ENCODE measurements around the gene PLGRKT.
"Not testable (repeated sequence)": the region's sequence is repeated elsewhere in the genome, so short reads cannot be mapped to it uniquely, and the experiment has no call there.

The PLGRKT gene

DNA sequence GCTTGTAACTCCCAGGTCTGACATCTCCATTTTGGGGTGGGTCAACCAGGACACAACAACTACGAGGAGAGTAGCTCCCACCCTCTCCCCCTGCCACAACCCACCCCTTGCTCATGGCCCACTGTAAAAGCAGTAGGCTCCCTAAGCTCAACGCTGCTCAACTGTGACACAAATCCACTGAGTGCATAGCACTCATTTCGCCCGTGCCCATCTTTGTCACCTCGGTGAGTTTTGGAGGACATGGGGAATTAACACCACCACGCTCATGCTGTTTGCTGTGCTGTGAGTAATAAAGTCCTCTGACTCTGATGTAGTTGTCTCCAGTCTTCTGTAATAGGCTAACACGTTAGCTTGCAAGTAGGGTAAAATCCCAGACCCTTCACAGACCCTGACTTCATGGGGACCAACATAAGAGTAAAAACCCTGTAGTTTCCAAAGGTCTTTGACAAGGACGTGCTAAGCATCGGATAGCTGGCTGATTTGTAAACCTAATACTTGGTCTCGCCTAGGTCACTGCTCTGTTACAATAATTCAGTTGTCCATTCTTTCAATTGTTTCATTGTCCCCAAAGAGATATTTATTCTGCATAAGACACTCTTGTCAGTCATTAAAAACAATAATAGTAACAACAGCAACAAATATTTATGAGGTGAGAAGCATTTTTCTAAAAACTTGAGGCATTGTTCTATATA is 7.7 kb downstream of the PLGRKT start:
- DNase-seq, result no peak

DNA sequence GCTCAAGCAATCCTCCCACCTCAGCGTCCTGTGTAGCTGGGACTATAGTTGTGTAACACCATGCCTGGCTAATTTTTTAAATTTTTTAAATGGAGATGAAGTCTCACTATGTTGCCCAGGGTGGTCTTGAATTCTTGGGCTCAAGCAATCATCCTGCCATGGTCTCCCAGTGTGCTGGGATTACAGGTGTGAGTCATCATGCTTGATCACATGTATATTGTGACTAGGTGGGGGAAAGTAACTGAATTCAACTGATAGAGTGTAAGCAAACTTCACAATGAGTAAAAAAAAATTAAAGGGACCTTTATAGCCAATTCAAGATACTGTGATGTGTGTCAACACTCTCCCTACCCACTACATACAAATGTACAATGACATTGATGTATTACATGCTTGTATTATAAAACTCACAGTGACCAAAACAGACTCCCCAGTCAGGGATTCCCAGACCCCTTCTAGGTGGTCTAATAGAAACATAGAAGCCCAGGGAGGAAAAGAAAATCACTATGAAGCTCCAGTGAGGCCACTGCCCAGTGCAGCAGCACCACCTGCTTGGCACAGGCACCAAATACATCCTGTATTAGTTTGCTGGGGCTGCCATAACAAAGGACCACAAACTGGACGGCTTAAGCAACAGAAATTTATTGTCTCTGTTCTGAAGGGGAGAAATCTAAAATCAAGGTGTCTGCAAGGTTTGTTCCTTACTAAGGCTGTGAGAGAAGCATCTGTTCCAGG is 8.8 kb downstream of the PLGRKT start:
- DNase-seq, result no peak

- DNase-seq, result no peak
These were observed 9.6 kb downstream of the PLGRKT start for GRCh38 chr9:5428172-5428571.

- DNase-seq, result no peak
These were observed 10.7 kb downstream of the PLGRKT start for GRCh38 chr9:5427005-5427404.

- no peak for DNase-seq
These were observed 12.6 kb downstream of the PLGRKT start for GRCh38 chr9:5425006-5425628.

- no peak for DNase-seq
These were observed 15.4 kb downstream of the PLGRKT start for GRCh38 chr9:5422276-5422675.

- no peak for DNase-seq
These were observed 16.6 kb downstream of the PLGRKT start for GRCh38 chr9:5421163-5421562.

DNA sequence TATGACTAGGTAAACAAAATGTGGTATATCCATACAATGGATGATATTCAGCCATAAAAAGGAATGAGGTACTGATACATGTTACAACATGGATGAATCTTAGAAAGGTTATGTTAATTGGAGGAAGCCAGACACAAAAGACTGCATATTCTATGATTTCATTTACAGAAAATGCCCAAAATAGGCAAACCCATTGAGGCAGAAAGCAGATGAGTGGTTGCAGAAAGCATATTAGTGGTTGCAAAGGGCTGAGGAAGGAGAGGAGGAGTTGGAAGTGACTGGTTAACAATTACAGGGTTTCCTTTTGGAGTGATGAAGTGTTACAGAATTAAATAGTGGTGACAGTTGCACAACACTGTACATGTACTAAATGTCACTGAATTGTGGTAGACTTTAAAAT is 17.7 kb downstream of the PLGRKT start:
- DNase-seq, result no peak

- no peak for DNase-seq
These were observed 19.2 kb downstream of the PLGRKT start for GRCh38 chr9:5418481-5418880.

GRCh38 chr9:5416953-5417352 is 20.8 kb downstream of the PLGRKT start:
- no peak for DNase-seq

DNA sequence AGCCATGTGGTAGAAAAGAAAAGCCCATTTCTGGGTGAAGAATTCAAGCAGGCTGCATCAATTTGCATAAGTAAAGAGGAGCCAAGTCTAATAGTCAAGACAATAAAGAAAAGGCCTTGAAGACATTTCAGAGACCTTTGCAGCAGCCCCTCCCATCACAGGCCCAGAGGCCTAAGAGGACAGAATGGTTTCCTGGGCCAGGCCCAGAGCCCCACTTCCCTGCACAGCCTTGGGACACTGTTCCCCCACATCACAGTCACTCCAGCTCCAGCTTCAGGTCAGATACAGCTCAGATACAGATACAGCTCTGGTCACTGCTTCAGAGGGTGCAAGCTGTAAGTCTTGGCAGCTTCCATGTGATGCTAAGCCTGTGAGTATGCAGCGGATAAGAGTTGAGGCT is 29.1 kb downstream of the PLGRKT start:
- no peak for DNase-seq

GRCh38 chr9:5402217-5402616 is 35.5 kb downstream of the PLGRKT start:
- no peak for DNase-seq

DNA sequence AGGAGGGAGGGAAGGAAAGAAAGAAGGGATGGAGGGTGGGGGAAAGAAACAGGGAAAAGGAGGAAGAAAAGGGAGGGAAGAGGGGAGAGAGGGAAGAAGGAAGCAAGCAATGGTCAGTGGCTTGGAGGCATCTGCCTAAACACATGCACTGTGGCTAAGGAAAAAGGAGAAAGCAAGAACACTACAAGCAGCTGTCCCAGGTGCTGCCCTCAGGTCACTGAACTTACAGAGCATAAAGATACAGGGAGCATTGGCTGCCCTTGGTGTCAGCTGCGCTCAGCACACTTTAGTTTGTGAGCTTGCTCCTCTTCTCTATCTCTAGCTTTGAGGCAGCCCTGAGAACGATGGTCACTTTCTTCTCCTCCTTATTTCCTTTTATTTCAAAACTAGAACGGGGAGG is 40.2 kb downstream of the PLGRKT start:
- not testable (repeated sequence) for DNase-seq

DNA sequence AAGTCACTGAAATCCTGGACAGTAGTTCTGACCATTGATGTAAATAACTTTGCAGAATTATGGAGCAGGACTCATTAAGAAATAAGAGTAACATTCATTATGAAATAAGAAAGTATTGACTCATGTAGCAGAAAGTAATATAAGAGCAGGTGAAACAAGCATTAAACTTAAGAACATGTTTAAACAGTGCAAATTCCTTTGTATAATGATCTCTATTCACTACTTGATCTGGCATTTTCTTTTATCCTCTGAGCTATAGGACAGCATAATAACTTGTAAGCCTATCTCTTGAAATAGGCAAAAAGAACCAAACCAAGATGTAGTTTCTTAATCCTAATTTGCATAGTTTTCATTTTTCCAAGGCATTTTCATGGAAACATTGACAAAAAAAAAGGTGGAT is 42.3 kb downstream of the PLGRKT start:
- DNase-seq, result no peak

DNA sequence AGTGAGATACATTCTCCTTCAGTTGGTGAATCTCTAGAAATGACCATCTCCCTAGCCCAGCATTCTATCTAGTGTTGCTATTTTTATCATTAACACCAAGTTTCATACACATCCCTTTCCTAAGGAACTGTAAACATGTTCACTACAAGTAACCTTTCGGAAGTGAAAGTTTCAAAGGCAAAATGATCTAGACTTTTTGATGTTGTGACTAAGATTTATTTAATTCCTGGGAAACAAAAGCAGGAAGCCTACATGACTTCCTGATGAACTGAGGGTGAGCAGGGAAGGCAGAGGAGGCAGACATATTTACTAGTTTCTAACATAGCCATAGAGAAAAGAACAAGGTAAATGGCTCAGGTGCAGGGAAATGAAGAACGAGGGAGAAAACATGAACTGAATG is 43.7 kb downstream of the PLGRKT start:
- not testable (repeated sequence) for DNase-seq

- DNase-seq, result no peak
These were observed 44.2 kb downstream of the PLGRKT start for GRCh38 chr9:5393497-5393896.

DNA sequence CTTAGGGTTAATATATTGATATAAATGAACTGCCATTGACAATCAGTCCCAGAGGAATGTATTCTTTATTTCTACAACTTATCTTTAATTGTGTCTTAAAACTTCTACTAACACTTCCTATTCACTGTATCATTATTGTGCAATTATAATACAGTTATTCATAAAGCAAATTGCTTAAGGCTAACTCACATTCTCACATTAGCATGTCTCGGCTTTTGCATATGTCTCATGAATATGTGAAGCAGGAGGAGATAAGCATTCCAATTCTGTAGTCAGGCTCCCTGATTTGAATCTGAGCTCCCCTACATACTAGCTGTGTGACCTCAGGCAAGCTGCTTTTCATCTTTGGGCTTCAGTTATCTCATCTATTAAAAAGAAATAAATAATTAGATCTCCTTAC is 45.4 kb downstream of the PLGRKT start:
- DNase-seq, result no peak

DNA sequence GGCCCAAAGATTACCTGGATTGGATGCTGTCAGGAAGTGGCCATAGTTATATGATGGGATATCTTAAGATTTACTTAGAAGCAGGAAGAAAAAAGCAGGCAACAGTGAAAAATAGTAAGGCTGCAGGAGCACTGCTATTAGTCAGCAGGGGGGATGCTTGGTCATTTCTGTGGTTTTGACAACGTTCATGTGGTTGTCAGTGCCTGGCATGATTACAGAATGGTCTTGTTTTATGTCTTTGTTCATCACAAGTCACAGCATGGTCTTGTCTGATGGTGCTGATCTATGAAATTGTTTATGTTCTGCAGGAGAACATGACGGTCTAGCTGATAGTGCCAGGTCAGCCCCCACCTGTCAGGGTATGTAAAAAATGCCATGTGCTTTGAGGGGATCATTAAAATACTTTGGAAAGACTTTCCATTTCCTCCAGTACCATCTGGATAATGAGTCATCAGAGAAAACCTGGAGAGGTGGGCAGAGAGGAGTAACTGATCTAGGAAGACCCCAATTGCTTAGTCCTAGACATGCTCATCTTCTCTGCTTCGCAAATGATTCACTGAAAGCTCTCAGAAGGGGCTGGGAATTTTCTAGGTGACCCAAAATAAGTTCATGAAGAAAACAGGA is 48.5 kb downstream of the PLGRKT start:
- peak; percentile 76 for DNase-seq

- DNase-seq, result peak; percentile 54
These were observed 49.5 kb downstream of the PLGRKT start for GRCh38 chr9:5388026-5388819.

- no peak for DNase-seq
These were observed 53.3 kb downstream of the PLGRKT start for GRCh38 chr9:5384436-5384835.

GRCh38 chr9:5382479-5382878 is 55.2 kb downstream of the PLGRKT start:
- DNase-seq, result no peak

DNA sequence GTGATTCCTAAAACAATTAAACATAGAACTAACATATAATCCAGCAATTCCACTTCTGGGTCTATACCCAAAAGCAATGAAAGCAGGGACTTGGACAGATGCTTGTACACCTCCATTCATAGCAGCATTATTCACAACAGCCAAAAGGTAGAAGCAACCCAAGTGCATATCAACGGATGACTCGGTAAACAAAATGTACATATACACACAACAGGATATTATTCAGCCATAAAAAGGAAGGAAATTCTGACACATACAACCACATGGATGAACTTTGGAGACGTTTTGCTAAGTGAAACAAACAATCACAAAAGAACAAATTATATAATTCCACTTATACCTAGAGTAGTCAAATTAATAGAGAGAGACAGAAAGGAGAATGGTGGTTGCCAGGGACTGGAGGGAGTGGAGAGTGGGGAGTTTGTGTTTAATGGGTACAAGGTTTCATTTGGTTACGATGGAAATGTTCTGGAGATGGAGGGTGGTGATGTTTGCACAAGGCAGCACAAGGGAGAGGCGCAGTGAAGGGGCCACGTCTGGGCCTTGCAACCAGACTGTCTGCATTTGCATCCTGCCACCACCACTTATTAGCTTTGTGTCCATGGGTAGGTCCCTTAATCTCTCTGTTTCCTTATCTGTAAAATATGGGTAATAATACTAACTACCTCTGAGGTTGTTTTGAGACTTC is 61.8 kb downstream of the PLGRKT start:
- no peak for DNase-seq
